ENCODE results near the gene ADGRG6. TPM values are rescaled to one million over a fixed set of nuclear protein-coding genes. Genes with fewer than 3 reads are reported as not detected.

The ADGRG6 gene
- total and polyA plus RNA-seq, 2 donors (not counting 3 experiments of a cell fraction or from before 2014, with no cell fraction given) = 99.3 to 166 TPM

GRCh38 chr6:142386657-142387056, 84.8 kb downstream of the ADGRG6 start:
- no peak overlapping the region for H3K4me3 ChIP-seq (replicated peaks in 1 of 3; ENCODE audit: insufficient read depth in 1 of 3, low read depth in 1 of 3, low read length in 3 of 3)
- H3K9ac ChIP-seq (replicated peaks; ENCODE audit: extremely low read depth, insufficient read depth, low read length) = no peak overlapping the region
- H3K27me3 ChIP-seq (ENCODE audit: control insufficient read depth in 2 of 2, insufficient read depth in 2 of 2, low read length in 2 of 2) = no peaks in the 10 kb centered on the region
- no peak for FAIRE-seq
- H4K20me1 ChIP-seq (replicated peaks; ENCODE audit: control insufficient read depth, extremely low read depth, insufficient read depth, low read length) = no peaks in the 10 kb centered on the region
- no peak overlapping the region for H3K4me2 ChIP-seq (ENCODE audit: insufficient read depth, low read length)
- intact Hi-C loops (cut with micrococcal nuclease) = no loop called here
- H3K27ac ChIP-seq (ENCODE audit: insufficient read depth, low read depth, low read length) = no peak overlapping the region
- ChIA-PET CTCF (interaction anchor here (0.6 to 4.9 kb wide), 21 partner anchors 9 to 240 kb away, joined by 3 to 60 read pairs (median 5); partner anchors contain the start of genes ADGRG6, NMBR and VTA1), POLR2A (no interaction called here)
- no peaks in the 10 kb centered on the region for H3K9me1 ChIP-seq (replicated peaks; ENCODE audit: control insufficient read depth, extremely low read depth, insufficient read depth, low read length)
- peaks cover 0 to 16% of the 10 kb centered on the region in 2 experiments for H3K36me3 ChIP-seq (ENCODE audit: control insufficient read depth in 2 of 2, extremely low read depth in 1 of 2, insufficient read depth in 2 of 2, low read length in 2 of 2)
- no TSS peak for BruUV-seq (replicated peaks)
- H3K9me3 ChIP-seq (replicated peaks; ENCODE audit: control insufficient read depth, insufficient read depth, low read length) = no peaks in the 10 kb centered on the region
- H3K4me1 ChIP-seq (ENCODE audit: control insufficient read depth, extremely low read depth, insufficient read depth, low read length) = peaks cover 7% of the 10 kb centered on the region
- dilution Hi-C loops (cut with MboI; ENCODE audit: extremely low pct_ligation_motif_present, low sequenced_read_pairs) = no loop called here
- DNase-seq (ENCODE audit: low read depth, low spot score) = no peak
- no peak overlapping the region for H2AFZ ChIP-seq (ENCODE audit: low read depth, low read length)
- H3K79me2 ChIP-seq (ENCODE audit: control insufficient read depth, insufficient read depth, low read length) = peaks cover 16% of the 10 kb centered on the region
- TF ChIP-seq MAX (IDR thresholded peaks at IDR 0.05; ENCODE audit: insufficient read depth, insufficient read length) (no peak), CTCF (IDR thresholded peaks at IDR 0.05; ENCODE audit: extremely low read depth in 1 of 2, insufficient read depth in 1 of 2, low read depth in 1 of 2, low read length in 2 of 2) (no peak), EZH2 (IDR thresholded peaks at IDR 0.05; ENCODE audit: borderline replicate concordance, low read depth, low read length, severe bottlenecking) (no peak), POLR2A (IDR thresholded peaks at IDR 0.05; ENCODE audit: low read depth, low read length) (no peak), MYC (IDR thresholded peaks at IDR 0.05; ENCODE audit: low read depth, low read length) (no peak), GATA2 (IDR thresholded peaks at IDR 0.05; ENCODE audit: insufficient read depth, insufficient read length, low read depth, low read length) (no peak), POLR2AphosphoS5 (IDR thresholded peaks at IDR 0.05; ENCODE audit: insufficient read depth, low read depth, low read length) (no peak), JUN (IDR thresholded peaks at IDR 0.05; ENCODE audit: borderline replicate concordance, insufficient read depth, insufficient read length, low read depth) (no peak), FOS (IDR thresholded peaks at IDR 0.05; ENCODE audit: borderline replicate concordance, insufficient read depth, low read length) (no peak)

Data from endothelial cell of umbilical vein (primary cell).